ENCODE results near the gene CXCL12.

GRCh38 chr10:44399659-44400451 is 15.0 kb upstream of the CXCL12 start:
- TF ChIP-seq FOXM1 (IDR thresholded peaks at IDR 0.05; ENCODE audit: low read depth) (no peak), EP300 (IDR thresholded peaks at IDR 0.05; ENCODE audit: borderline replicate concordance in 1 of 2, low read depth in 1 of 2, low read length in 1 of 2) (no peak), CTCF (IDR thresholded peaks at IDR 0.05) (no peak)
